ENCODE measurements around the gene ADAM12. TPM values are rescaled to one million over a fixed set of nuclear protein-coding genes. Genes with fewer than 3 reads are reported as not detected.
A peak's percentile ranks its signal among the peaks of the same experiment; 100 is the strongest.

The ADAM12 gene
- total RNA-seq, 1 donor from 2014 or later = 41.7 TPM

DNA sequence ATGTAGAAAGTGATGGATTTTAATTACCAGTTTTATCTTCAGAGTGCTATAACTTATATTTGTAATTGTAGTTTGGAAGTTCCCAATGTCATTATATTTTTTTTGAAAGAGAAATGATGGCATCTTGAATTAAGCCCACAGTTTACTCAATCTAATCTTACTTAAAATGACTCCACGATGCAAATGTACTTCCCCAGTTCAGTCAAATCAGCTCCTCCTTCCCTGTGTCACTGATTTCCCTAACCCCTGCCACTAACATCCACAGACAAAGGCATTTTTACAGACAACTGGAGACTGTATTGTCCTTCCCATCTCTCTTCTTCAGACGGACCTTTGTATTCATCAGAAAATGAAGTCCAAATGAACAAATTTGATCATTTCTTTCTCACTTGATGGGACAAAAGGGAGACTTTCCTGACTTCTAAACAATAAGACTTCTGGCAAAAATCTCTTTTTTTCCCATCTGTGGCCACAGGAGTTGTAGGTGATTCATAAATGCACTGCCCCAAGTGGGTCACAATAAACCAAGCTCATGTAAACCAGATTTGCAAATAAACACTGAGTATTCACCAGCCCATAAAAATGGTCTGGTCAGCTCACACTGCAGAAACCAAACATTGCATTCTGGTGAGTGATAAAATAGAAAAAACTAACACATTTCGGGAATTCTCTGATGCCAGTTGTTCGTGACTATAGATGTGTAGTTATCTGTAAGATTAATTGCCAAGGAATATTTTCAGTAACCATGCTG, 329.0 kb downstream of the ADAM12 start:
- H3K4me3 Mint-ChIP-seq (ENCODE audit: unreplicated experiment) = no peak overlapping the region
- peaks cover 52% of the 10 kb centered on the region for H3K4me1 Mint-ChIP-seq (ENCODE audit: unreplicated experiment)
- DNase-seq (ENCODE audit: extremely low spot score, unreplicated experiment) = peak; percentile 1
- peak overlapping the region; percentile 96 for H3K27ac Mint-ChIP-seq (ENCODE audit: unreplicated experiment)
- H3K9me3 Mint-ChIP-seq (ENCODE audit: unreplicated experiment) = peaks cover 3% of the 10 kb centered on the region
- H3K36me3 Mint-ChIP-seq (ENCODE audit: unreplicated experiment) = no peaks in the 10 kb centered on the region
- TF ChIP-seq, protein P1, sequence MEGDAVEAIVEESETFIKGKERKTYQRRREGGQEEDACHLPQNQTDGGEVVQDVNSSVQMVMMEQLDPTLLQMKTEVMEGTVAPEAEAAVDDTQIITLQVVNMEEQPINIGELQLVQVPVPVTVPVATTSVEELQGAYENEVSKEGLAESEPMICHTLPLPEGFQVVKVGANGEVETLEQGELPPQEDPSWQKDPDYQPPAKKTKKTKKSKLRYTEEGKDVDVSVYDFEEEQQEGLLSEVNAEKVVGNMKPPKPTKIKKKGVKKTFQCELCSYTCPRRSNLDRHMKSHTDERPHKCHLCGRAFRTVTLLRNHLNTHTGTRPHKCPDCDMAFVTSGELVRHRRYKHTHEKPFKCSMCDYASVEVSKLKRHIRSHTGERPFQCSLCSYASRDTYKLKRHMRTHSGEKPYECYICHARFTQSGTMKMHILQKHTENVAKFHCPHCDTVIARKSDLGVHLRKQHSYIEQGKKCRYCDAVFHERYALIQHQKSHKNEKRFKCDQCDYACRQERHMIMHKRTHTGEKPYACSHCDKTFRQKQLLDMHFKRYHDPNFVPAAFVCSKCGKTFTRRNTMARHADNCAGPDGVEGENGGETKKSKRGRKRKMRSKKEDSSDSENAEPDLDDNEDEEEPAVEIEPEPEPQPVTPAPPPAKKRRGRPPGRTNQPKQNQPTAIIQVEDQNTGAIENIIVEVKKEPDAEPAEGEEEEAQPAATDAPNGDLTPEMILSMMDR (IDR thresholded peaks at IDR 0.05) = no peak
- H3K27me3 Mint-ChIP-seq (ENCODE audit: unreplicated experiment) = no peaks in the 10 kb centered on the region

DNA sequence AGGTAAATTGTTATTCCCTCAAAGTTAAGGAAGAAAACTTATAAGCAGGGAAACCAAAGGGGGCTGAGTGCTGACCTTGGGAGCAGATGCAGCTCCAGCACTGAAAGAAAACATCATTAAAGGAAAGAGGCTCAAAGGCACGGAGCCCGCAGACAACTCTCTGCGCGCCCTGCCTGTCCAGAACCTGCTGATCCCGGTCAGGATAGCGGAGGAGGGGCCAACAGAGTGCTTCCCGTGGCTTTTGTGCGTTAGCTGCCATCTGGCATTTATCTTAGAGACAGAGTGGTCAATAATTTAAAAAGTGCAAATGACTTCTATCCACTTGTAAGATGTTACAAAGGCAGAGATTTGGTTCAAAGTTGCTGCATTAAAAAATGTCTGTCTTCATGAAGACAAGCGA, 329.8 kb downstream of the ADAM12 start:
- no peak overlapping the region for H3K4me3 Mint-ChIP-seq (ENCODE audit: unreplicated experiment)
- no peak for DNase-seq (ENCODE audit: extremely low spot score, unreplicated experiment)
- peaks cover 3% of the 10 kb centered on the region for H3K9me3 Mint-ChIP-seq (ENCODE audit: unreplicated experiment)
- TF ChIP-seq, protein P1 (IDR thresholded peaks at IDR 0.05) = no peak
- no peaks in the 10 kb centered on the region for H3K27me3 Mint-ChIP-seq (ENCODE audit: unreplicated experiment)
- H3K4me1 Mint-ChIP-seq (ENCODE audit: unreplicated experiment) = peaks cover 48% of the 10 kb centered on the region
- H3K27ac Mint-ChIP-seq (ENCODE audit: unreplicated experiment) = peak overlapping the region; percentile 96
- H3K36me3 Mint-ChIP-seq (ENCODE audit: unreplicated experiment) = no peaks in the 10 kb centered on the region

DNA sequence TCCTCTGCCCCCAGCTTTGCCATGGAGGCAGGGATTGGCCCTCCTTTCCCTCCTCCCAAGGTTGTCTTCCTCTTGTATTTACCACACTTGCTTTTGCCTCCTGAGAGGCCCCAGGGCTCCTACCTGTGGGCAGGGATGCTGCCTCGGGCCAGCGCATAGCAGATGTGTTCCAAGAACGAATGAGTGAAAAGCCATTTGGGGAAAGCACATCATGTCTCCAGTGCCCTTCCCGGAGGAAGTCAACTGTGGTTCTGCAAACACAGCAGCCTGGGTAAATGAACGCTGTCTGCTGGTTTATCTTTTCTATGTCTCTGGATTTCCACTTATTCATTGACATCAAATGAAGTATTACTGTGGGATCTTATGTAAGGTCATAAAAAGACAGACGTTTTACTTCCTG, 330.2 kb downstream of the ADAM12 start:
- peaks cover 44% of the 10 kb centered on the region for H3K4me1 Mint-ChIP-seq (ENCODE audit: unreplicated experiment)
- H3K27ac Mint-ChIP-seq (ENCODE audit: unreplicated experiment) = peak overlapping the region; percentile 96

DNA sequence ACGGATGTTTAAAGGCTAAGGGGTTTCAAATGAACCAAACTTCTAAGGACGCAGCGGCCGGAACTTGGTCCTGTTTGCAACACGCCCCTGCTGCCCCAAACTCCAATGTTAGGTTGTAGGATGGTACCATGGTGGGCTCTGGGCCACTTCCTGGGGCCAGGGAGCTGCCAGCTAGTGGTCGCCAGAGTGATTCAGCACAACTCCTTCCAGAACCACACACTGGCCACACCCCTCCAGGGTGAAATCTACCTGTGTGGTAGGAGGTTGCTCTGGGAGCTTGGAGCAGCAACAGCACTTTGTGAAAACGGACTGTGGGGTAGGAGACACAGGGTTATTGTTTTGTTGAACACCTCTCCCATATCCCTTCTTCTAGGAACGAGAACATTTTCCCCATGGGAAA, 330.8 kb downstream of the ADAM12 start:
- H3K4me1 Mint-ChIP-seq (ENCODE audit: unreplicated experiment) = peaks cover 38% of the 10 kb centered on the region
- no peak overlapping the region for H3K27ac Mint-ChIP-seq (ENCODE audit: unreplicated experiment)
- no peak for DNase-seq (ENCODE audit: extremely low spot score, unreplicated experiment)
- H3K4me3 Mint-ChIP-seq (ENCODE audit: unreplicated experiment) = no peak overlapping the region
- H3K27me3 Mint-ChIP-seq (ENCODE audit: unreplicated experiment) = no peaks in the 10 kb centered on the region
- H3K9me3 Mint-ChIP-seq (ENCODE audit: unreplicated experiment) = peaks cover 3% of the 10 kb centered on the region
- H3K36me3 Mint-ChIP-seq (ENCODE audit: unreplicated experiment) = no peaks in the 10 kb centered on the region
- TF ChIP-seq, protein P1 (IDR thresholded peaks at IDR 0.05) = no peak

More for the DNA sequence above, 330.2 kb downstream of the ADAM12 start:
- H3K9me3 Mint-ChIP-seq (ENCODE audit: unreplicated experiment) = peaks cover 3% of the 10 kb centered on the region
- H3K27me3 Mint-ChIP-seq (ENCODE audit: unreplicated experiment) = no peaks in the 10 kb centered on the region
- H3K4me3 Mint-ChIP-seq (ENCODE audit: unreplicated experiment) = no peak overlapping the region
- H3K36me3 Mint-ChIP-seq (ENCODE audit: unreplicated experiment) = no peaks in the 10 kb centered on the region
- no peak for DNase-seq (ENCODE audit: extremely low spot score, unreplicated experiment)
- TF ChIP-seq, protein P1 (IDR thresholded peaks at IDR 0.05) = no peak

DNA sequence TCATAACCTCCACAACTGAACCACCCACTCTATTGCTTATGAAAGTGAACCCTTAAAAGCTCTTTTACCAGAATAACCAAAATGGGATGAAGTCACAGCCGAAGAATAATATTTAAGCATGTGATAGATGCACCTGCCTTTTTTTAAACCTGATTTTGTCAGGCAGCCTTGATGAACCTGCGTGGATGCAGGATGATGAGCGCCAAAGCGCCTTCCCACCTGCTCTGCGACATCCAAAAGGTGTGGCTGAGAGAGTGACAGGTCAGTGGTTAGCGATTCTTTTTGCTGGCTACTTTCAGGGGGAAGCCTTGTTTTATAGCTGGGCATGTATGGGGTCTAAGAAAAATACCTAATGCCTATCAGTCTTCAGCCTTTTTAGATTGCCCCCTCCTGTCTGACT, 334.1 kb downstream of the ADAM12 start:
- Mint-ChIP-seq H3K27me3 (ENCODE audit: unreplicated experiment) (no peaks in the 10 kb centered on the region), H3K4me3 (ENCODE audit: unreplicated experiment) (no peak overlapping the region), H3K4me1 (ENCODE audit: unreplicated experiment) (peaks cover 18% of the 10 kb centered on the region), H3K9me3 (ENCODE audit: unreplicated experiment) (no peaks in the 10 kb centered on the region), H3K36me3 (ENCODE audit: unreplicated experiment) (no peaks in the 10 kb centered on the region), H3K27ac (ENCODE audit: unreplicated experiment) (no peak overlapping the region)
- DNase-seq (ENCODE audit: extremely low spot score, unreplicated experiment) = no peak
- TF ChIP-seq, protein P1 (IDR thresholded peaks at IDR 0.05) = no peak

Data from osteocyte (in vitro differentiated cells).